Astrocyte (in vitro differentiated cells and primary cell): Measurements from ENCODE around the gene POLR2H.

ENCODE experiments used
- CTCF ChIP-seq: IDR thresholded peaks from 2 replicates; pipeline ENCODE4 v1.5.1; 2011; ENCODE audit warnings: low read depth, mild to moderate bottlenecking, inconsistent platforms, low read length, moderate library complexity; ENCODE audit not compliant: insufficient read depth
- EZH2 ChIP-seq: IDR thresholded peaks from 2 replicates; pipeline ENCODE4 v1.6.1; 2012; ENCODE audit warnings: mild to moderate bottlenecking, low read length, inconsistent platforms; ENCODE audit not compliant: insufficient read depth

DNA sequence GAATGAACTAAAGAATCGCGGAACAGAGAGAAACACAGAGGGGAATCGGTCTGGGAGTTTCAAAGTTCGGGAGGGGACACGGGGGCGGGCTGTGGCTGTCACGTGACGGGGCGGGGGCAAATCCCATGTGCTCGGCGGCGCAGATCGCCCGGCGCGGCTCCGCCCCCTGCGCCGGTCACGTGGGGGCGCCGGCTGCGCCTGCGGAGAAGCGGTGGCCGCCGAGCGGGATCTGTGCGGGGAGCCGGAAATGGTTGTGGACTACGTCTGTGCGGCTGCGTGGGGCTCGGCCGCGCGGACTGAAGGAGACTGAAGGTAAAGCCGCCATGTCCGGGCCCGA is 47.2 kb upstream of the POLR2H start, which contains the start of gene EIF4G1:
- no peak for TF ChIP-seq CTCF
- no peak for TF ChIP-seq EZH2
